Activated CD8-positive, alpha-beta memory T cell treated with anti-CD3 and anti-CD28 coated beads, Interleukin-2, amount 50 U/mL, for 4 hours (primary cell): ENCODE data around the gene SLX9.
"Not testable (repeated sequence)": the region's sequence is repeated elsewhere in the genome, so short reads cannot be mapped to it uniquely, and the experiment has no call there.

ENCODE experiments used
- DNase-seq: peaks from one replicate; pipeline ENCODE4 v3.0.0-alpha.2; 2020

The SLX9 gene

GRCh38 chr21:44918107-44918470 is 21.7 kb upstream of the SLX9 start:
- DNase-seq = no peak

- no peak for DNase-seq
Observed at GRCh38 chr21:44918581-44919033, 21.2 kb upstream of the SLX9 start.

- no peak for DNase-seq
Observed at GRCh38 chr21:44919111-44919912, 20.5 kb upstream of the SLX9 start.

GRCh38 chr21:44919913-44920693 is 19.7 kb upstream of the SLX9 start:
- DNase-seq = no peak

- peak; percentile 55 for DNase-seq
Observed at GRCh38 chr21:44920694-44921604, 18.9 kb upstream of the SLX9 start, which contains the start of gene ITGB2. Gene ITGB2 (minus strand): TSS chr21:44920899. CDS start chr21:44910782, 10,117 bp downstream.

GRCh38 chr21:44921928-44922327 is 17.9 kb upstream of the SLX9 start:
- DNase-seq = no peak

GRCh38 chr21:44923480-44924084 is 16.2 kb upstream of the SLX9 start:
- DNase-seq = no peak

- DNase-seq = no peak
Observed at GRCh38 chr21:44924606-44925377, 15.0 kb upstream of the SLX9 start.

GRCh38 chr21:44925378-44925755 is 14.5 kb upstream of the SLX9 start:
- DNase-seq = no peak

- peak; percentile 42 for DNase-seq
Observed at GRCh38 chr21:44926331-44927101, 13.3 kb upstream of the SLX9 start.

GRCh38 chr21:44927259-44927586 is 12.6 kb upstream of the SLX9 start:
- DNase-seq = no peak

GRCh38 chr21:44927587-44928461 is 12.0 kb upstream of the SLX9 start:
- DNase-seq = peak; percentile 93

- not testable (repeated sequence) for DNase-seq
Observed at GRCh38 chr21:44928500-44929241, 11.2 kb upstream of the SLX9 start.

- DNase-seq = no peak
Observed at GRCh38 chr21:44929242-44929798, 10.5 kb upstream of the SLX9 start.

GRCh38 chr21:44929799-44930542 is 9.9 kb upstream of the SLX9 start:
- no peak for DNase-seq

- DNase-seq = peak; percentile 77
Observed at GRCh38 chr21:44930543-44930981, 9.3 kb upstream of the SLX9 start.

GRCh38 chr21:44931137-44931500 is 8.7 kb upstream of the SLX9 start:
- DNase-seq = no peak
